ENCODE measurements around the gene C1S.

GRCh38 chr12:7069386-7069785, 8.9 kb downstream of the C1S start:
- TF ChIP-seq CTCF (IDR thresholded peaks at IDR 0.05), result no peak
- TF ChIP-seq POLR2A (IDR thresholded peaks at IDR 0.05), result no peak

Data from adrenal gland (tissue), 5 donors.